Retinal pigment epithelial cell (primary cell): ENCODE measurements around the gene CHSY1.
A peak's percentile ranks its signal among the peaks of the same experiment; 100 is the strongest.
"Not testable (repeated sequence)": the region's sequence is repeated elsewhere in the genome, so short reads cannot be mapped to it uniquely, and the experiment has no call there.

Experiments used
- DNase-seq: peaks from one replicate; pipeline ENCODE4 v3.0.0-alpha.2; 2010; ENCODE audit warnings: low read depth
- H3K4me3 ChIP-seq: 2 replicates; pipeline ENCODE4 v1.5.1; 2011; ENCODE audit warnings: mild to moderate bottlenecking, low read length, control low read depth, moderate library complexity
- TF ChIP-seq, protein P1 (sequence below): conservative IDR thresholded peaks from 2 replicates; pipeline ENCODE4 v1.5.1; 2011; ENCODE audit warnings: low read depth, low read length, control low read depth, inconsistent platforms

The CHSY1 gene

GRCh38 chr15:101288905-101289513, 37.2 kb upstream of the CHSY1 start:
- TF ChIP-seq, protein P1, sequence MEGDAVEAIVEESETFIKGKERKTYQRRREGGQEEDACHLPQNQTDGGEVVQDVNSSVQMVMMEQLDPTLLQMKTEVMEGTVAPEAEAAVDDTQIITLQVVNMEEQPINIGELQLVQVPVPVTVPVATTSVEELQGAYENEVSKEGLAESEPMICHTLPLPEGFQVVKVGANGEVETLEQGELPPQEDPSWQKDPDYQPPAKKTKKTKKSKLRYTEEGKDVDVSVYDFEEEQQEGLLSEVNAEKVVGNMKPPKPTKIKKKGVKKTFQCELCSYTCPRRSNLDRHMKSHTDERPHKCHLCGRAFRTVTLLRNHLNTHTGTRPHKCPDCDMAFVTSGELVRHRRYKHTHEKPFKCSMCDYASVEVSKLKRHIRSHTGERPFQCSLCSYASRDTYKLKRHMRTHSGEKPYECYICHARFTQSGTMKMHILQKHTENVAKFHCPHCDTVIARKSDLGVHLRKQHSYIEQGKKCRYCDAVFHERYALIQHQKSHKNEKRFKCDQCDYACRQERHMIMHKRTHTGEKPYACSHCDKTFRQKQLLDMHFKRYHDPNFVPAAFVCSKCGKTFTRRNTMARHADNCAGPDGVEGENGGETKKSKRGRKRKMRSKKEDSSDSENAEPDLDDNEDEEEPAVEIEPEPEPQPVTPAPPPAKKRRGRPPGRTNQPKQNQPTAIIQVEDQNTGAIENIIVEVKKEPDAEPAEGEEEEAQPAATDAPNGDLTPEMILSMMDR = peak; percentile 75
- no peak for DNase-seq
- H3K4me3 ChIP-seq = no peak overlapping the region

GRCh38 chr15:101287342-101287741, 35.5 kb upstream of the CHSY1 start:
- not testable (repeated sequence) for H3K4me3 ChIP-seq, DNase-seq

DNA sequence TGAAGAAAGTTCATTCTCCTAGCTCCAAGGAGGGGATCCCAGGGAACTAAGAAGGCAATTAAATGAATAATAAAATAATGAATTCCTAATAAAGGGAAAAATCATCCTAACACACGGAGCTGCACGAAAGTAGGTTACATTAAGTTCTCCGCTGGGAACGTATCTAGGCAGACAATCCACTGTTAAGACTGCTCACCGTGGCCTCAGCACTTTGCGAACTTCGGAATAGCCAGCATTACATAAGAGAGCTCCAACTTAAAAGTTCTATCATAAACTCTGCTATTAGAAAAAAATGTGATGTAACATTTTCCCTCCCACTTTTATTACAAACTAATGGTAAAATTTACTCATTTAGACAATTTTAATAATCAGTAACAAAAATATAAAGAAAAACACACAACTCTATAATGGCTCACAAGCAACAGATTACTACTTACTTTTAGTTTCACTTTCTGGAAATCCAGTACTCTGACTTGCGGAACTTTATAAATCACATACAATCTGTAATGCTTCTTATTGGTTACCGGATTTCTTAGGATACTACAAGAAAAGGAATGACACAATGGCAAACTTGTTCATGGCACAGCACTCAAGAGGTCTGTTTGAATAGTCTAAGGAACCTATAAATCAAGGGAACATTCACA, 34.7 kb upstream of the CHSY1 start:
- no peak for DNase-seq
- TF ChIP-seq, protein P1 = no peak
- H3K4me3 ChIP-seq = no peak overlapping the region

DNA sequence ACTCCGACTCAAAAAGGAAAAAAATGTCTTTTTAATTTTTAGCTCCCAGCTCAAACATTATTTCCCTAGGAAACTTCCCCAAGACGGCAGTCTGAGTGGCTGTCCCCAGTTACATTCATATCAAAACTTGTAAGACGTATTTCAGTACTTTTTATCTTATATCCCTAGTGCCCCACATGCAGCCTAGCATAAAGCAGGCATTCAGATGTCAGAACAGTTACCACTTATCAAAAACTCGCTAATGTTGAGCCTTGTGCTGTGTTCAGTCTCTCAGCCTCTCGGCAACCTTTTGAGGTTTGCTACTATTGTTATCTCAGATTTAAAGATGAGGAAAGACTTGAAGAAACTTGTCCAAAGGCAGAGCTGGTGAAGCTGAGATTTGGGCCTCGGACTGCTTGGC, 32.1 kb upstream of the CHSY1 start:
- DNase-seq = no peak
- TF ChIP-seq, protein P1 = no peak
- H3K4me3 ChIP-seq = no peak overlapping the region

DNA sequence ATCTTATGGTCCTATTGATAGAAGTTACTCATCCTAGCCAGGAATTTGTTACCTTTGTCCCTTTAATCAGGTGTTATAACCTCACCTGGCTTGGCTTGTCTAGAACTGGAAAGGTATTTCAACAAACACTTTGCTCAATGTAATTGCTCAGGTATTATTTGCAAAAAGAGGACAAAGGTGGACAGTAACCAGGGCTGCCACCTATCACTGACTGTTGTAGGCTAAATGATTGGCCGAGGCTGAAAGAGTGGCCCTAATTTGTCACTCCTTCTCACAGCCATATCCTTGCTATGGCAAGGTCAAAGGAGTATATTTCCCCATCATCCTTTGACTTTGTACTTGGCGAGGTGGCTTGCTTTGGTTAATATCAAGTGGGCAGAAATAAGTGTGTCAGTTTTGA, 28.2 kb upstream of the CHSY1 start:
- no peak for DNase-seq
- H3K4me3 ChIP-seq = no peak overlapping the region
- TF ChIP-seq, protein P1 = no peak

DNA sequence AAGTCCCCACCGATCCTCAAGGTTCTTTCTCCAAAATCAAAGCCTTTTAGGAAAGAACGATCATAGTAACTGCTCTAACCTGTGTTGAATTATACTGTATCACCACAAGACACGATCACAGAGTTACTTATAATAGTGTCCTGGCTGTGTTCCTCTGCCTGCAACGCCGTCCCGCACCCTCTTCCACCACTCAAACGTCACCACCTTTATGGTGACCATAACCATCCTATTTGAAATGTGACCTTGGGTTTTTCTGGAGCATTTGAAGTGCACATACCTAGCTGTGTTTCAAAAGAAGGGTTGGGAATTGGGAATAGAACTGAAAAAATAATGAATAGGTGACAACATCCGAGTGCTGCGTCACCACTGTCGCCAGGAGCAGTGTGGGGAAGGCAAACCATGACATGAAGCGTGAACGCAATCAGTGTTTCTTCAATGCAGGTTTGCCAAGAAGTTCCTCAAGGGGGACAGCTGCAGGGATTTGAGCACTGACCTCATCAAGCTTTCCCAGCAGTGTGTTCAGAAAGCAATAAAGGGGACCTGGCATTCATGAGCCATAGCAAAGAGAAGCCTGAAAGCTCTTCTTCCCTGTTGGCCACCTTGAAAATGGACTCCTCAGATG, 26.2 kb upstream of the CHSY1 start:
- TF ChIP-seq, protein P1 = no peak
- no peak for DNase-seq
- H3K4me3 ChIP-seq = peak overlapping the region; percentile 61

DNA sequence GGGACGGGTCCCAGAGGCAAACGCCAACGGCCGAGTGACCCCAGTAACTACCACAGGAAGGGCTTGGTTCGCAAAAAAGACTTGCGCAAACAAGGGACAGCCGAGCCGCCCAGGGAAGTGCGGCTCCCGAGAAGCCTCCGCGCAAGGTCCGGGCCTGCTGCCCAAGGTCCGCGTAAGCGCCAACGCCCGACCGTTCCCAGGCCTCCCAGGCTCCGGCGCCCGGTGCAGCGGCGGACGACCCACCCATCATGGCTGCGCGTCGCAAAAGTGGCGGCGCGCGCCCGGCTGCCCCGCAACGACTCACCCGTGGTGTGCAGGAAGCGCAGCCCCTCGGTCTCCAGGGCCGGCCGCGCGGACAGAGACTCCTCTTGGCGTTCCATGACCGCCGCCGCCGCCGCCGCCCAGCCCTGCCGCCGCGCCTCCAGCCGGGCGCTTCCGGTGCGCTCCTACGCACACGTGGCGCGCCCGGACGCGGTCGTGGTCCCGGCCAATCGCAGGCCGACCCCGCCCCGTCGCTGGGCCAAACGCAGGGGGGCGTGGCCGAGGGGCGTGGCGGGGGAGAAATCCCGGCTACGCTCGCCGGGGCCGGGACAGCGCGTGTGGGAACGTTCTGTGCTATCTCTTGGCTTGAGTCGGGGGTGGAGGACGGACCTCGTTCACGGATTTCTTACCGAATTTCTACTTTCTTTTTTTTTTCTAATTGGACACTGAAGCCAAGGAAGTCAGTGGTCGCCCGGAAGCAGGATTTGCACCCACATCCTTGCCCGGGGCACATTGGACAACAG, 25.4 kb upstream of the CHSY1 start, which contains the start of gene SELENOS:
SELENOS (minus strand) TSS at position 448 of the 785 bp plus-strand sequence; CDS start at position 380, 68 bp downstream.
- TF ChIP-seq, protein P1 = no peak
- peak; percentile 44 for DNase-seq
- peak within 1 kb of the TSS; percentile 95 for H3K4me3 ChIP-seq
